ENCODE data around the gene SEC23IP. TPM values are rescaled to one million over a fixed set of nuclear protein-coding genes. Genes with fewer than 3 reads are reported as not detected.

The SEC23IP gene
- total RNA-seq, 4 donors from 2014 or later = 15.4 to 51.3 (median 31.1) TPM

DNA sequence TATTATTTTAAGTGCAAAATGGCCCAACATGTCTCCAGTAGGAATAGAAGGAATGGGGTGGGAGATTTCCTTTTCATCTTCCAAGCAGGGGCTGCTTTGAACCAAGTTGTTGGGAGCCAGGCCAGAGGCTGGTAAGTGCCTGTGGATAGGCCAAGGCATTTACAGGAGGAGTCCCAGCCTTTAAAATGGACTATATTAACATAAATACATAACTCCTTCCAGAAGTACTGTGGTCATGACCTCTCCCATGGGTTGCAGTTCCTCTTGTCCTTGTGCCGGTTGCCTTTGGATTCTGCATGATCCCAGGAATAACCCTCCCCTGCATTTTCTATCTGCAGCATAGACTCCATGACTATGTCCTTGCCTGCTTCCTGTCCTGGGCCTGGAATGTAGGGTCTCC, 95.8 kb downstream of the SEC23IP start:
- Histone ChIP-seq H3K4me1 (no peaks in the 10 kb centered on the region), H3K4me3 (no peak overlapping the region), H3K9me3 (no peaks in the 10 kb centered on the region), H3K27me3 (peaks cover 11% of the 10 kb centered on the region), H3K27ac (no peak overlapping the region), H3K36me3 (no peaks in the 10 kb centered on the region)
- WGBS, 2 donors (ENCODE audit: low coverage in 1 of 2) = 88% methylated on average over 1 of the region's 1 CpG; no CpG with 5 or more reads in 1 of the 2 donors
- TF ChIP-seq CTCF (IDR thresholded peaks at IDR 0.05) = no peak
- TF ChIP-seq POLR2A (IDR thresholded peaks at IDR 0.05) = no peak
- TF ChIP-seq POLR2AphosphoS5 (IDR thresholded peaks at IDR 0.05) = no peak
- TF ChIP-seq EP300 (IDR thresholded peaks at IDR 0.05) = no peak
- ATAC-seq = no peak

DNA sequence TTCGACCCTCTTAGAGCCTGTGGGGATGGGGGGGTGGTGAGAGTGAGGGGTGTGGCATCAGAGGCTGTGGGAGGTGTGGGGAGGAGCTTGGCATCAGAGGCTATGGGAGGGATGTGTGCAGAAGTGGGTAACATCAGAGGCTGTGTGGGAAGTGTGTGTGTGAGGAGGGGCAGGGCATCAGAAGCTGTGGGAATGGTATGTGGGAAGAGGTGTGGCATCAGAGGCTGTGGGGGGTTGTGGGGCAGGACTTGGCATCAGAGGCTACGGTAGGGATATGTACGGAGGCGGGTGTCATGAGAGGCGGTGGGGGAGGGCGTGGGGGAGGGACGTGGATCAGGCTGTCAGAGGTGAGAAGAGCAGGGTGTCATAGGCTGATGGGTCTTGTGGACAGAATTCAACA, 97.4 kb downstream of the SEC23IP start:
- TF ChIP-seq CTCF (IDR thresholded peaks at IDR 0.05) (no peak), EP300 (IDR thresholded peaks at IDR 0.05) (no peak), POLR2A (IDR thresholded peaks at IDR 0.05) (no peak), POLR2AphosphoS5 (IDR thresholded peaks at IDR 0.05) (no peak)
- H3K36me3 ChIP-seq = no peaks in the 10 kb centered on the region
- no peak overlapping the region for H3K4me3 ChIP-seq
- no peaks in the 10 kb centered on the region for H3K9me3 ChIP-seq
- no peak for ATAC-seq
- WGBS, 2 donors (ENCODE audit: low coverage in 1 of 2) = 31 to 75% methylated on average over 2 to 5 of the region's 7 CpGs
- H3K4me1 ChIP-seq = no peaks in the 10 kb centered on the region
- H3K27me3 ChIP-seq = peaks cover 11% of the 10 kb centered on the region
- no peak overlapping the region for H3K27ac ChIP-seq

- H3K4me1 ChIP-seq = no peaks in the 10 kb centered on the region
- 57 to 65% methylated on average over 8 to 9 of the region's 9 CpGs for WGBS, 2 donors (ENCODE audit: low coverage in 1 of 2)
- no peak for ATAC-seq
- no peaks in the 10 kb centered on the region for H3K36me3 ChIP-seq
- no peak overlapping the region for H3K4me3 ChIP-seq
- peaks cover 11% of the 10 kb centered on the region for H3K27me3 ChIP-seq
- H3K27ac ChIP-seq = no peak overlapping the region
- TF ChIP-seq CTCF (IDR thresholded peaks at IDR 0.05) = no peak
- no peak for TF ChIP-seq POLR2AphosphoS5 (IDR thresholded peaks at IDR 0.05)
- TF ChIP-seq POLR2A (IDR thresholded peaks at IDR 0.05) = no peak
- no peak for TF ChIP-seq EP300 (IDR thresholded peaks at IDR 0.05)
- peaks cover 0 to 10% (median 0%) of the 10 kb centered on the region in 3 donors for H3K9me3 ChIP-seq
Observed at GRCh38 chr10:119991066-119991465, 98.5 kb downstream of the SEC23IP start.

GRCh38 chr10:119991816-119992215, 99.3 kb downstream of the SEC23IP start:
- Histone ChIP-seq H3K36me3 (no peaks in the 10 kb centered on the region), H3K4me1 (no peaks in the 10 kb centered on the region), H3K4me3 (no peak overlapping the region), H3K27me3 (peaks cover 11% of the 10 kb centered on the region), H3K27ac (no peak overlapping the region), H3K9me3 (peaks cover 0 to 18% (median 0%) of the 10 kb centered on the region in 3 donors)
- WGBS, 2 donors (ENCODE audit: low coverage in 1 of 2) = 77 to 100% methylated on average over 2 of the region's 2 CpGs
- TF ChIP-seq CTCF (IDR thresholded peaks at IDR 0.05) (no peak), EP300 (IDR thresholded peaks at IDR 0.05) (no peak), POLR2AphosphoS5 (IDR thresholded peaks at IDR 0.05) (no peak), POLR2A (IDR thresholded peaks at IDR 0.05) (no peak)
- ATAC-seq = no peak

Small RNA genes within 50 kb of the gene (small RNA-seq; reads per million reads assigned to genes)
- gene MIR4682 = 0 reads per million in 4 donors

Other genes with a start within 250 kb of the SEC23IP start
- 10 to 100 TPM; 31.2 to 80.4 (median 61.4) TPM for gene BAG3, start 241.3 kb upstream of the SEC23IP start, total RNA-seq
- 10 to 100 TPM; 17.1 to 26.9 (median 24.0) TPM for gene INPP5F, start 166.7 kb upstream of the SEC23IP start, total RNA-seq
- gene MCMBP, start 19.9 kb upstream of the SEC23IP start, total RNA-seq = 10 to 100 TPM; 45.0 to 68.0 (median 54.8) TPM